Parathyroid adenoma (tissue), 2 donors: Measurements from ENCODE around the gene SPECC1.

Experiments used
- H2AFZ ChIP-seq: fragments of 300-600 bp; sonication (generic); one replicate; pipeline ENCODE4 v1.7.0; 2017; ENCODE audit warnings: antibody characterized with exemption, mild to moderate bottlenecking
- H3K27ac ChIP-seq: fragments of 300-600 bp; sonication (generic); one replicate; pipeline ENCODE4 v1.7.0; 2017
- H3K27me3 ChIP-seq: fragments of 300-600 bp; sonication (generic); one replicate; pipeline ENCODE4 v1.7.0; 2017; ENCODE audit warnings: low read length; ENCODE audit not compliant: control insufficient read depth, insufficient read depth
- H3K36me3 ChIP-seq: fragments of 300-600 bp; sonication (generic); one replicate; pipeline ENCODE4 v1.7.0; 2017; ENCODE audit warnings: low read length; ENCODE audit not compliant: control insufficient read depth, insufficient read depth
- H3K4me1 ChIP-seq: fragments of 300-600 bp; sonication (generic); one replicate; pipeline ENCODE4 v1.7.0; 2017; ENCODE audit warnings: control low read depth
- H3K4me2 ChIP-seq: fragments of 300-600 bp; sonication (generic); one replicate; pipeline ENCODE4 v1.7.0; 2017; ENCODE audit warnings: low read length
- H3K4me3 ChIP-seq: fragments of 300-600 bp; sonication (generic); one replicate; pipeline ENCODE4 v1.7.0; 2017; ENCODE audit warnings: low read depth, low read length
- H3K79me2 ChIP-seq: fragments of 300-600 bp; sonication (generic); one replicate; pipeline ENCODE4 v1.7.0; 2017; ENCODE audit warnings: control low read depth
- H3K9ac ChIP-seq: fragments of 300-600 bp; sonication (generic); one replicate; pipeline ENCODE4 v1.7.0; 2017; ENCODE audit warnings: mild to moderate bottlenecking
- H3K9me3 ChIP-seq: fragments of 300-600 bp; sonication (generic); one replicate; pipeline ENCODE4 v1.7.0; 2017; ENCODE audit warnings: low read length; ENCODE audit not compliant: control insufficient read depth
- TF ChIP-seq, protein P1 (sequence below): fragments of 300-600 bp; sonication (generic); IDR thresholded peaks from one replicate; pipeline ENCODE4 v1.7.0; 2017; ENCODE audit warnings: antibody characterized with exemption, mild to moderate bottlenecking
- donor health status: primary hyperparathyroidism.

The SPECC1 gene

DNA sequence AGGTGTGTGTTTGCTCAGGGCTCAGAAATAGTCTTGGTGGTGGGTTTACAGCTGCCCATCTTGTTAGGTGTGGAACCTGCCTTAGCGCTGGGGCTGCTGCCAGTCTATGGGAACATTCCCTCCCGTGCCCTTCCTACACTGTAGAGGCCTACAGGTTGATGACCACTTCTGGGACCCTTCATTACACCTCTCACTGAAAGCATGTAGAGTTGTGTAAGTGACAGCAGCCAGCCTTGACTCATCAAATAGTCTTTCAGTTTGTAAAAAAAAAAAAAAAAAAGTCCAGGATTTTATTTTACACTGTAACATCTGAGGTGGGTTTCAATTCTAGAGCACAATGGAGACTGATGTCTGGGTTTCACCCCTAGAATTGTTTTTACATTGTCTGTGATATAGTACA lies 193.9 kb downstream of the SPECC1 start:
- TF ChIP-seq, protein P1, sequence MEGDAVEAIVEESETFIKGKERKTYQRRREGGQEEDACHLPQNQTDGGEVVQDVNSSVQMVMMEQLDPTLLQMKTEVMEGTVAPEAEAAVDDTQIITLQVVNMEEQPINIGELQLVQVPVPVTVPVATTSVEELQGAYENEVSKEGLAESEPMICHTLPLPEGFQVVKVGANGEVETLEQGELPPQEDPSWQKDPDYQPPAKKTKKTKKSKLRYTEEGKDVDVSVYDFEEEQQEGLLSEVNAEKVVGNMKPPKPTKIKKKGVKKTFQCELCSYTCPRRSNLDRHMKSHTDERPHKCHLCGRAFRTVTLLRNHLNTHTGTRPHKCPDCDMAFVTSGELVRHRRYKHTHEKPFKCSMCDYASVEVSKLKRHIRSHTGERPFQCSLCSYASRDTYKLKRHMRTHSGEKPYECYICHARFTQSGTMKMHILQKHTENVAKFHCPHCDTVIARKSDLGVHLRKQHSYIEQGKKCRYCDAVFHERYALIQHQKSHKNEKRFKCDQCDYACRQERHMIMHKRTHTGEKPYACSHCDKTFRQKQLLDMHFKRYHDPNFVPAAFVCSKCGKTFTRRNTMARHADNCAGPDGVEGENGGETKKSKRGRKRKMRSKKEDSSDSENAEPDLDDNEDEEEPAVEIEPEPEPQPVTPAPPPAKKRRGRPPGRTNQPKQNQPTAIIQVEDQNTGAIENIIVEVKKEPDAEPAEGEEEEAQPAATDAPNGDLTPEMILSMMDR, result no peak
- no peaks in the 10 kb centered on the region for H3K4me1 ChIP-seq
- H3K27ac ChIP-seq, result no peak overlapping the region
- H3K36me3 ChIP-seq, result no peaks in the 10 kb centered on the region
- no peaks in the 10 kb centered on the region for H3K79me2 ChIP-seq
- H3K4me2 ChIP-seq, result no peak overlapping the region
- H3K9ac ChIP-seq, result no peak overlapping the region
- no peak overlapping the region for H3K4me3 ChIP-seq
- H2AFZ ChIP-seq, result no peak overlapping the region
- no peaks in the 10 kb centered on the region for H3K27me3 ChIP-seq
- H3K9me3 ChIP-seq, result no peaks in the 10 kb centered on the region

DNA sequence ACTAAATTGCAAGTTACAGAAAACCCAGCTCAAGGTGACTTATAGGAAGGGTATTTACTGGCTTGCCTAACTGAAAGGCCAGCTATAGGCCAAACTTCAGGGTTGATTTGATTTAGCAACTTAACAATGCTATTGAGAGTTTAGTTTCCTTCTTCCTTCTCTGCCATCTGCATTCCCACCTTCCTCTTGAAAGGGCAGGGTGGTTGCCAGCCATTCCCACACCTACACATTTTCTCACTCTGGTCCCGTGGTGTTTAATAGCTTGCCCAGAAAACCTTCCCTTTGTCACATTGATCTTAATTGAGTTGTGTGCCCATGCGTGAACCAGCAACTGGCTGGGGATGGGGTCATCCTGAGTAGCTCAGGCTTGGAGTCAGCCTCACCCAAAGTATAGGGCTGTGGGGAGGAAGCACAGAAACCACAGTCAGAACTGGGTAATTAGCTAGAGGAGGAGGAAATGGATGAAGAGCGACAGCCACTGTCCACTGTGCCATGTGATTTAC lies 194.7 kb downstream of the SPECC1 start:
- H3K9me3 ChIP-seq, result no peaks in the 10 kb centered on the region
- no peak overlapping the region for H2AFZ ChIP-seq
- H3K4me1 ChIP-seq, result no peaks in the 10 kb centered on the region
- no peak overlapping the region for H3K4me3 ChIP-seq
- no peaks in the 10 kb centered on the region for H3K79me2 ChIP-seq
- H3K36me3 ChIP-seq, result no peaks in the 10 kb centered on the region
- H3K27ac ChIP-seq, result no peak overlapping the region
- H3K9ac ChIP-seq, result no peak overlapping the region
- H3K27me3 ChIP-seq, result no peaks in the 10 kb centered on the region
- no peak overlapping the region for H3K4me2 ChIP-seq
- TF ChIP-seq, protein P1, result no peak

- Histone ChIP-seq H3K4me2 (no peak overlapping the region), H3K9me3 (no peaks in the 10 kb centered on the region), H3K27ac (no peak overlapping the region), H3K79me2 (no peaks in the 10 kb centered on the region), H2AFZ (no peak overlapping the region), H3K4me3 (no peak overlapping the region), H3K4me1 (no peaks in the 10 kb centered on the region), H3K36me3 (no peaks in the 10 kb centered on the region), H3K9ac (no peak overlapping the region), H3K27me3 (no peaks in the 10 kb centered on the region)
- TF ChIP-seq, protein P1, result no peak
These were observed 196.4 kb downstream of the SPECC1 start for GRCh38 chr17:20205609-20206008.

GRCh38 chr17:20206068-20206467 lies 196.9 kb downstream of the SPECC1 start:
- TF ChIP-seq, protein P1, result no peak
- Histone ChIP-seq H3K79me2 (no peaks in the 10 kb centered on the region), H3K9ac (no peak overlapping the region), H3K4me2 (no peak overlapping the region), H3K4me1 (no peaks in the 10 kb centered on the region), H3K27ac (no peak overlapping the region), H2AFZ (no peak overlapping the region), H3K4me3 (no peak overlapping the region), H3K27me3 (no peaks in the 10 kb centered on the region), H3K9me3 (no peaks in the 10 kb centered on the region), H3K36me3 (no peaks in the 10 kb centered on the region)

DNA sequence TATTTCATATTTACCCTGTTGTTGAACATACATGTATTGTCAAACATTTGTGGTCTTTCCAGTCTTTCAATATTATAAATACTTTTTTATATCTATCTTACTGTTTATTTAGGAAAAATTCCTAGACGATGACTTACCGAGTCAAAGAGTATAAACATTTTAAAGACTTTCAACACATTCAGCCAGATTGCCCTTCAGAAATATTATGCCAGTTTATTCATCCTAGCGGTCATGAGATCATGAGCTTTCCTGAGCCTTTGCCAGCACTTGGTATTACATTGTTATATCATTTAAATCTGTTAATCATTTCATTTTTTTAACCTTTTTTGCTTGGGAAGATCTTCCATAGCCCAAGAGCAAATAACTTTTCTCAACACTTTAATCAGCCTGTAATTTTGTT lies 197.4 kb downstream of the SPECC1 start:
- H3K4me1 ChIP-seq, result no peaks in the 10 kb centered on the region
- H3K9me3 ChIP-seq, result no peaks in the 10 kb centered on the region
- H3K36me3 ChIP-seq, result no peaks in the 10 kb centered on the region
- H3K27me3 ChIP-seq, result no peaks in the 10 kb centered on the region
- H3K4me2 ChIP-seq, result no peak overlapping the region
- no peaks in the 10 kb centered on the region for H3K79me2 ChIP-seq
- H3K9ac ChIP-seq, result no peak overlapping the region
- H3K4me3 ChIP-seq, result no peak overlapping the region
- no peak overlapping the region for H2AFZ ChIP-seq
- TF ChIP-seq, protein P1, result no peak
- no peak overlapping the region for H3K27ac ChIP-seq
